RCC 7860 (cell line): ENCODE data around the gene BCAS3.
"Not testable (repeated sequence)": the region's sequence is repeated elsewhere in the genome, so short reads cannot be mapped to it uniquely, and the experiment has no call there.

ENCODE experiments used
- DNase-seq: peaks from one replicate; pipeline ENCODE4 v3.0.0-alpha.2; 2015; ENCODE audit warnings: low spot score
- FAIRE-seq: peaks from 2 replicates; lab custom pipeline; 2012; peaks lifted over from hg19 to GRCh38; lab: Jason Lieb, UNC

Gene BCAS3

DNA sequence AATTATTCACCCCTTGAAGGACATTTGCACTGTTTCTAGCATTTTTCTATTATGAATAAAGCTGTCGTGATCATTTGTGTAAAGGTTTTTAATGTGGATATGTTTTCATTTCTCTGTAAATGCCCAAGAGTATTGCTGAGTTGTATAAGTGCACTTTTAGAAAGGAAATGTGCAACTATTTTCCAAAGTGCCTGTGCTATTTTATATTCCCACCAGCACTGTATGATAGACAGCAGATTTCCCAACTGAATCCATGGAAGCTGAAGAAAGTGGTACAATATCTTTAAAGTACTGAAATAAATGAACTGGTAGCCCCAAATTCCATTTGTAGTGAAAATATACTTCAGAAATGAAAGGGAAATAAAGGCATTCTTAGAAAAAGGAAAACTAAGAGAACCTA is 238.4 kb downstream of the BCAS3 start:
- DNase-seq = no peak
- FAIRE-seq = no peak

DNA sequence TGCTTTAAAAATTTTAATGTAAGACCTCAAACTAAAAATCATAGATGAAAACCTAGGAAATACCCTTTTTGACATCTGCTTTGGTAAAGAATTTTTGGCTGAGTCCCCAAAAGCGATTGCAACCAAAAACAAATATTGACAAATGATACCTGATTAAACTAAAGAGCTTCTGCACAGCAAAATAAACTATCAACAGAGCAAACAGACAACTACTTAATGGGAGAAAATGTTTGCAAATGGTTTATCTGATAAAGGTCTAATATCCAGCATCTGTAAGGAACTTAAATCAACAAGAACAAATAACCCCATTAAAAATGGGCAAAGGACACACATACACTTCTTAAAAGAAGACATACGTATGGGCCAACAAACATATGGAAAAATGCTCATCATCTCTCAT is 242.5 kb downstream of the BCAS3 start:
- no peak for FAIRE-seq
- no peak for DNase-seq

DNA sequence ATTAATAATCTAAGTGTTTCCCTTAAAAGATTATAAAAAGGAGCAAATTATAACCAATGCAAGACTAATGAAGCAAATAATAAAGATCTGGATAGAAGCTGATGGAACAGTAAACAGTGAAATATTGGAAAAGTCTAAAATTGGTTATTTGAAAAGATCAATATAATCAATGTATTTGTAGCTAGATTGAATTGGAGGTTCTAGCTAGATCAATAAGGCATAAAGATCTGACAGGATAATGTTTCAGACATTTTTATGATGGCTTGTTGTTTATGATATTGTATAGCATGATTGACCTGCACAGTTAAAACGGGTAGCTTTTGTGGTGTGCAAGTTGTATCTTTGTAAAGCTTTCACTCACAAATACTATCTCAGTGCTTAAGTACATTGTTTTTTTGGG is 245.3 kb downstream of the BCAS3 start:
- FAIRE-seq = no peak

DNA sequence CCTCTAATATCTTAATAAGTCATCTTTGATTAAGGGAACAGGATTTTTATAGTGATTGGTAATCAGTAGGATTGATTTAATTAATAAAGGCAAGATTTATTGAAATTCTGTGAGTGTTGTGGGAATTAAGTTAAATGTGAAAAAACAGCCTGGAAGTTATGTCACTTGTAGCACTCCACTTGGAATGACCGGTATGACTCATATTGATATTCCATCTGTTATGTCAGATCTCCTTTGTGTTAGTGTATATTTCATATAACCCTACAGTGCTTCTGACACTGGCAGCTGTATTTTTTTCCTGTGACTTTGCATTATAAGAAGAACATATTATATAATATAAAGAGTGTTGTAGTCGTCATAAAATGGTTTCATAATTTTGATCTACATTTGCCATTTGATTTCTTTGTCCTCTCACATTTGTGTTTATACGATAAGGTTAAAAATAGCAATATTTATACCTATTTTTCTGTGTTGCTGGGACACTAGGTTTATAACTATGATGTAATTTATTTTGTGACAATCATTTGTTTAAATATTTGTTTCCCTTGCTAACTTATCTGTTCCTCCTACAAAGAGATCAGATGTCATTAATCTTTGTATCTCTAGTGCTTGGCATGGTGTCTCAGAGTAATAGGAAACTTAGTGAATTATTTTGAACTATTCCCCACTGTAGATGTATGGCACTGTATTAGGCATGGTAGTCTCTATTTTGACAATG is 249.0 kb downstream of the BCAS3 start:
- FAIRE-seq = no peak

More for the DNA sequence above, 245.3 kb downstream of the BCAS3 start:
- no peak for DNase-seq

DNA sequence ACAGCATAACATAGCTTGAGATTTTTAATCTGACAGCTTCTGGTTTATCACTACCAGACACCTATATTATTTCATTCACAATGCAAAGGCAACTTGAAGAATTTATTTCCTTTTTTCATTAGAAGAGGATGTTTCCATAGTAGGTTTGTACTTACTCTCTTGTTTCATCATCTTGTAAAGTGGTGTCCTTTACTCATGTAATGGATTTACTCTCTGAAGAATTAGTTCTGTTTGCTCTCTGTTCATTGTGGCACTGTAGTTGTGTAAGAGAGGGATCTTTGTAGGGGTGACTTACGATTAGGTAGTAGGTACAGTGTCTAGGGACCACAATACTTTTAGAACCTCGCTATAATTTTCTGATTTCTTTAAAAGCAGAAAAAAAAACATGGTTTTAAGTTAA is 256.1 kb downstream of the BCAS3 start:
- no peak for FAIRE-seq
- no peak for DNase-seq

More for the DNA sequence above, 249.0 kb downstream of the BCAS3 start:
- DNase-seq = no peak

DNA sequence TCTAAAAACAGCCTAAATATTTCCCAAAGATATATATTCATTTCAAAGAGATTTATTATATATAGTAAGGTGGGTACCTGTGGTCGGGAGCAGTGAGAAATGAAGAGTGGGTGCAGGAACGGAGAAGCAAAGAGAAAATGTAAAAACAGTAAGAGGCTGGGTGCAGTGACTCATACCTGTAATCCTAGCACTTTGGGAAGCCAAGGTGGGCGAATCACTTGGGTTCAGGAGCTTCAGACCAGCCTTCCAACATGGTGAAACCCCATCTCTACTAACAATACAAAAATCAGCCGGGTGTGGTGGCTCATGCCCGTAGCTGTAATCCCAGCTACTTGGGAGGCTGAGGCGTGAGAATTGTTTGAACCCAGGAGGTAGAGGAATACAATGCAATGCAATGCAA is 257.1 kb downstream of the BCAS3 start:
- DNase-seq = no peak

DNA sequence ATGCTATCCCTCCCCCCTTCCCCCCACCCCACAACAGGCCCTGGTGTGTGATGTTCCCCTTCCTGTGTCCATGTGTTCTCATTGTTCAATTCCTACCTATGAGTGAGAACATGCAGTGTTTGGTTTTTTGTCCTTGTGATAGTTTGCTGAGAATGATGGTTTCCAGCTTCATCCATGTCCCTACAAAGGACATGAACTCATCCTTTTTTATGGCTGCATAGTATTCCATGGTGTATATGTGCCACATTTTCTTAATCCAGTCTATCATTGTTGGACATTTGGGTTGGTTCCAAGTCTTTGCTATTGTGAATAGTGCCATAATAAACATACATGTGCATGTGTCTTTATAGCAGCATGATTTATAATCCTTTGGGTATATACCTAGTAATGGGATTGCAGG is 258.3 kb downstream of the BCAS3 start:
- not testable (repeated sequence) for FAIRE-seq, DNase-seq

More for the DNA sequence above, 257.1 kb downstream of the BCAS3 start:
- FAIRE-seq = no peak

DNA sequence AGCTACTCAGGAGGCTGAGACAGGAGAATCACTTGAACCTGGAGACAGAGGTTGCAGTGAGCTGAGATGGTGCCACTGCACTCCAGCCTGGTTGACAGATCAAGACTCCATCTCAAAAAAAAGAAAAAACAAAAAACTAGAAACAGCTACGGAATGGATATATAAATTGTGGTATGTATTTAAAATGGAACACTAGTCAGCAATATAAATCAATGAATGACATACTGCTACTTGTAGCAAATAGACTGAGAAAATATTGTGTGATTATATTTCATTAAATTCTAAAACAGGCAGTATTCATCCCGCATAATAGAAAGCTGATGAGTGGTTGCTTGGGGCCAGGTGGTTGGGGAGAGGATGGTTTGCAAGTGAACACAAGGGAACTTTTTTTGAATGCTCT is 261.7 kb downstream of the BCAS3 start:
- FAIRE-seq (no peak), DNase-seq (no peak)

DNA sequence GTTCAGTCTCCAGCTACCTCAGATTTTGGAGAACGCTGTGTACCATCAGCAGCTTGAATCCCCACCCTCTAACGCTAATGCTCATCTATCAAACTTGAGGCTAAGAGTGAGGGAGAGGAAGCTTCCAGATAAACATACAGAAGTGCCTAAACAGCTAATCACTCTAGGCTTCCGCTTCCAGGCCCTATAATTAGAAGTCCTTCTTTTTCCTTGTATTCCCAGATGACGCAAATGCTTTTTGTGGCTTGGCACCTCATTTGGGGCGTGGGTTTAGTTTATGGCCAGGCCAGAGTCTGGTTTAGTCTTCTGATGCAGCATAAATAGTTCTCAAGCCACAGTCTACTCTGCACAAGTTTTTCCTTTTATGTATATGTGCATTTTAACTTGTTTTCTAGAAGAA is 263.4 kb downstream of the BCAS3 start:
- DNase-seq = no peak
- FAIRE-seq = no peak

DNA sequence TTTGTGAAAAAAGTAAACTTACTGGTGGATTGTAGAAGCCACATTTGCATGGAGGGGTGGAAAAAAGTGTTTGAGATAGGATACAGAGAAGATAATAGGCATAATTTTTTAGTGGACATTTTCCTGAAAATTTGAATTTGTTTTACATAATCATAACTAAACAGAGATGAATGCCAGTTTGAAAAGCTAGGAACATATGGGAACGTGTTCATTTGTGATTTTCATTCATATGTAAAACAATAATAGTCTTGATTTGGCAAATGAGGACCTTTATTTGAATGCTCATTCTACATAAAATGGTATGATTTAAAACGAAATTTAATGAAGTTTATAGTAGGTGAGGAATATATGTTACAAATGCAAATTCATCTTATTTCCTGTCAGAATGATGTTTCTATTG is 263.9 kb downstream of the BCAS3 start:
- no peak for FAIRE-seq
- no peak for DNase-seq

DNA sequence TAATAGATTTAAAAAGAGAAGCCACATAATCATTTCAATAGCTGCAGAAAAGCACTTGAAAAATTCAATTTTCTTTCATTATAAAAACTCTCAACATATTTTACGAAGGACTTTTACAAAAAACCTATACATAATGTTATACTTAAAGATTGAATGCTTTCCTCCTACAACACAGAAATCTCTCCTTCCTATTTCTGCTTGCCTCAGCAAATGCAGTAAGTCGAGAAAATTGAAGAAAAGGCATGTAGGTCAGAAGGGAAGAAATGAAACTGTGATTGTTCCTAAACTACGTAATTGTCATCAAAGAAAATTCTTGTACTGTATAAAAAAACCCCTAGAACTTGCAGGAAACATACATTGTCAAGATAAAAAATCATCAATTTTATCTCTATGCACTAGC is 267.1 kb downstream of the BCAS3 start:
- DNase-seq (no peak), FAIRE-seq (no peak)

DNA sequence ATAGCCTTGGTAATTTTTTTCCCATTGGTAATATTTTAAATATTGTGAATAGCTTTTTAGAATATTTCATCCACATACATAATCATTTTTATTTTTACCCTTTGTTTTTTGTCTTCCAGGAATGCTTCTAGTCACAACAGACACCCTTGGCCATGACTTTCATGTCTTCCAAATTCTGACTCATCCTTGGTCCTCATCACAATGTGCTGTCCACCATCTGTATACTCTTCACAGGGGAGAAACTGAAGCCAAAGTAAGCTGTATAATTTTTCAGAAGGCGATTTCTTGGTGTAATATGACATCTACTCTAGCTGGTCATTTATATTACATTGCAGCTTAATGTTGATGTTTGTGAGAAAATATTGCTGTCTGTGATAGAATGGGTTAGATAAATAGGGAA is 269.4 kb downstream of the BCAS3 start:
- no peak for FAIRE-seq

DNA sequence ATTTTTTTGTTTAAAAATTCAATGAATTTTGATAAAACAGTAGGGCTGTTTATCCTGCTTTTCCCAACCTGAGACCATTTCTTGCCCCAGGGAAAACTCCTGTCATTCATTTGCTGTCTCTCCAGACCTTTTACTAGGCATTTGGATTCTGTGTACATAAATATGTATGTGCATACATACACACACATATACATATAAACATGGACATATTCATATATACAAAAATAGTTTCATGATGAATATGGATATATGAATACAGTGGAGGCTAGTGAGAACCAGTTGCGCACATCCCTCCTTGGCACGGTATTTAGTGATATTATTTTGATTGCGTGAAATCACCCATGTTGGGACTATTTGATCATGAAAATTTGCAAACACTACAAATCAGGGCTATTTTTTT is 269.9 kb downstream of the BCAS3 start:
- FAIRE-seq (no peak), DNase-seq (no peak)

More for the DNA sequence above, 269.4 kb downstream of the BCAS3 start:
- DNase-seq = no peak

DNA sequence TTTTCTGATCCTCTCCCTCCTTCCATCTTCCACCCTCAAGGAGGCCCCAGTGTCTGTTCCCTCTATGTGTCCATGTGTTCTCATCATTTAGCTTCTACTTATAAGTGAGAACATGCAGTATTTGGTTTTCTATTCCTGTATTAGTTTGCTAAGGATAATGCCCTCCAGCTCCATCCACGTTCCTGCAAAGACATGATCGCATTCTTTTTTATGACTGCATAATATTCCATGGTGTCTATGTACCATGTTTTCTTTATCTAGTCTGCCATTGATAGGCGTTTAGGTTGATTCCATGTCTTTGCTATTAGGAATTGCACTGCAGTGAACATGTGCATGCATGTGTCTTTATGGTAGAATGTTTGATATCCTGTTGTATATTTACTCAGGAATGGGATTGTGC is 275.1 kb downstream of the BCAS3 start:
- FAIRE-seq (no peak), DNase-seq (no peak)

DNA sequence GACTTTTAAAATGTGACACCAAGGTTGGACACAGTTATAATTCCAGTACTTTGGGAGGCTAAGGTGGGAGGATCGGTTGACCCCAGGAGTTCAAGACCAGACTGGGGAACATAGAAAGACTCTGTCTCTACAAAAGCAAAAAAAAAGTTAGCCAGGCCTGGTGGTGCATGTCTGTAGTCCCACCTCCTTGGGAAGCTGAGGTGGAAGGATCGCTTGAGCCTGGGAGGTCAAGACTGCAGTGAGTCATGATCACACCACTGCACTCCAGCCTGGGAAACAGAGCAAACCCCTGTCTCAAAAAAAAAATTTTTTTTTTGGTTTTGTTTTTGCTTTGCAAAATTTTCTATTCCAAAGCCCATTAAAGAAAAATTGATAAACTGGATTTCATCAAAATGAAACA is 281.4 kb downstream of the BCAS3 start:
- peak; percentile 80 for FAIRE-seq
- no peak for DNase-seq

DNA sequence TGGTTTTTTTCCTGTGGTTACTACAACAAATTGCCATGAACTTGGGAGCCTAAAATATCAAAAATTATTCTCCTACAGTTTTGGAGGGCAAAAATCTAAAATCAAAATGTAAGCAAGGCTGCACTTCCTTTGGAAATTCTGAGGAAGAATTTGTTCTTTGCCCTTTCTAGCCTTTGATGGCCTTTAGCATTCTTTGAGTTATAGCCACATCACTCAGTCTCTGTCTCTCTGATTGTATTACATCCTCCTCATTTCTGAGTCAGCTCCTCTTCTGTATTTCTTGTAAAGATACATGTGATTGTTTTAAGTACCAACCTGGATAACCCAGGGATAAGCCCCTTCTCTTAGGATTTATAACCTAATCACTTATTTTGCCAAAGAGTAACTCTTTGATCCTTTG is 282.0 kb downstream of the BCAS3 start:
- FAIRE-seq = no peak
- DNase-seq = no peak

DNA sequence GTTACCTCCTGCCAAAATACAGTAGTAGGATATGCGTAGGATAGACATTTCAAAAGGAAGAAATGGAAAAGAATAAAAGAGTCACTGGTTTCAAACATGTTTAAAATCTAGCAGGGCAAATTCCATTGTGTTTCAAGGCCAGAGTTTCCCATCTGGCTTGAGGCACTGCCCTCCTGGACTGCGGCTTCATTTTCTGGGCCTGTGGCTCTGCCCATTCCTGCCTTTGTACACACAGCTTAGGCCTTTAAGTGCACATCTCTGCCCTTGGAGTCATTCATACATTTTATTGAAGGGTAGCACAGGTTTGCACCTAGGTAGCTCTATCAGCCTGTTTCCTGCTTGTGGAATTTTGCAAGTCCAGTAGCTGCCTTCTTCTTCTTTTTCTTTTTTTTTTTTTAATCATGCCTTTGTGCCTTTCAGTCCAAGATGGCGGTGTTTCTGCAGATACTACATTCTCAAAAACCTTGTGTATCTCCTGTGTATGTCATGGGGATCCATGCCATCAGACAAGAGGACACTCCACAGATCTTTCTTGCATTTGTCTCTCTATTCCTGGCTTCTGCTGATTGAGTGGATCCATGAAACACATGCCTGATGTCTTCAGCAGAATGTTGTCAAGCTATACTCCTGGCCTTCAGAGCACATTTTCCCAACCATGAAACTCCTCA is 282.9 kb downstream of the BCAS3 start:
- DNase-seq = no peak
- no peak for FAIRE-seq

DNA sequence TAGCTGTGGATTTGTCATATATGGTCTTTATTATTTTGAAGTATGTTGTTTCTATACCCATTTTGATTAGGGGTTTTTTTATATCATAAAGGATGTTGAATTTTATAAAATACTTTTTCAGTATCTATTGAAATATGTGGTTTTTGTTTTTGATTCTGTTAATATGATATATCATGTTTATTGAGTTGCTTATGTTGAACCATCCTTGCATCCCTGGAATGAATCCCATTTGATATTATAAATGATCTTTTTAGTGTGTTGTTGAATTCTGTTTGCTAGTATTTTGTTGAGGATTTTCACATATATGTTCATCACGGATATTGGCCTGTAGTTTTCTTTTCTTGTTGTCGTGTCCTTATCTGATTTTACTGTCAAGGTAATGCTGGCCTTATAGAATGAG is 286.5 kb downstream of the BCAS3 start:
- FAIRE-seq (no peak), DNase-seq (no peak)

DNA sequence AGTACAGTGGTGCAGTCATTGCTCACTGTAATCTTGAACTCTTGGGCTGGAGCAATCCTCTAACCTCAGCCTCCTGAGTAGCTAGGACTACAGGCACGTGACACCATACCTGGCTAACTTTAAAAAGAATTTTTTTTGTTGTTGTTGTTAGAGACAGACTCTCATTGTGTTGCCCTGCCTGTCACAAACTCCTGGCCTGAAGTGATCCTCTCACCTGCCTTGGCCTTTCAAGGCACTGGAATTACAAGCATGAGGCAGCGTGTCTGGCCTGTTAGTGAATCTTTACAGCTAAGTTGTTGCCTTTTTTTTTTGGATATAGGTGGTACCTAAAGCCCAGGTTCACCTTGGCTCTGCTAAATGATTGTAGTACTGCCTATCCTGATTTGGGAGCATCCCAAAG is 290.6 kb downstream of the BCAS3 start:
- FAIRE-seq = no peak

DNA sequence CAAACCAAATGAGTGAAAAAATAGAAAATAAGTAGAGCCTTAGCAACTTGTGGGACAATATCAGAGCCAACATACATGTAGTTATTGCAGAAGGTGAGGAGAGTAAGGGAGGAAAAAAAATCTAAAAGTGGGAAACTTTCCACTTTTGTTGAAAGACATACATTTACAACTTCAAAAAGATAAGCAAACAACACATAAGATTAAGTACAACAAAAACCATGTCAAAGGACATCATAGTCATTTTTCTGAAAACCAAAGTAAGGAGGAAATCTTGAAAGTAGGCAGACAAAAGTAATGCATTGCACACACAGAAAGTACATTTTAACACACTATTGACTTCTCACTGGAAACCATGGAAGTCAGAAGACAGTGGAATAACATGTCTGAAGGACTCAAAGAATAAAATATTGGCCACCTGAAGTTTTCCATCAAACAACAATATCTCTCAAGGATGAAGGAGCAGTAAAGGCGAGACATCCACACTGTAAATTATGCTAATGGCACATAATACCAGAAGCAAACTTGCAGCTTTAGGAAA is 291.9 kb downstream of the BCAS3 start:
- FAIRE-seq (no peak), DNase-seq (no peak)

More for the DNA sequence above, 290.6 kb downstream of the BCAS3 start:
- no peak for DNase-seq

DNA sequence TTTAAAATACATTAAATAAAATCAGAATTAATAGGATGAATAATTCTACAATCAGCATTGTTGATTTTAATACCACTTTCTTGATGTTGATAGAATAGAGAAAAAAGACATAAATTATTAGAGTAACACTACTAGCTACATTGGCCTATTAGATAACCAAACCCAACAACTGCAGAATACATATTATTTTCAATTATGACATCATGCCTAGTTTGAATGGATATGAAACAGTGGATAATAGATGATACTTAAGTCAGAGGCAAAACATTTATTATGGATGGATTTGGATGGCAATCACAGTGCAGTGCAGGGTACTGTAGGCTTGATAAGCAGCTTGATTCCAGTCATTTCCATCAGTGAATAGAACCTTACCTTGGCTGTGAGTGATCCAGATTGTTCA is 293.1 kb downstream of the BCAS3 start:
- DNase-seq (no peak), FAIRE-seq (no peak)
